Measurements from ENCODE around the gene GLRX3. TPM values are rescaled to one million over a fixed set of nuclear protein-coding genes. Genes with fewer than 3 reads are reported as not detected.

Gene GLRX3
- total and polyA plus RNA-seq, 2 experiments from 2014 or later = 141 to 201 TPM

DNA sequence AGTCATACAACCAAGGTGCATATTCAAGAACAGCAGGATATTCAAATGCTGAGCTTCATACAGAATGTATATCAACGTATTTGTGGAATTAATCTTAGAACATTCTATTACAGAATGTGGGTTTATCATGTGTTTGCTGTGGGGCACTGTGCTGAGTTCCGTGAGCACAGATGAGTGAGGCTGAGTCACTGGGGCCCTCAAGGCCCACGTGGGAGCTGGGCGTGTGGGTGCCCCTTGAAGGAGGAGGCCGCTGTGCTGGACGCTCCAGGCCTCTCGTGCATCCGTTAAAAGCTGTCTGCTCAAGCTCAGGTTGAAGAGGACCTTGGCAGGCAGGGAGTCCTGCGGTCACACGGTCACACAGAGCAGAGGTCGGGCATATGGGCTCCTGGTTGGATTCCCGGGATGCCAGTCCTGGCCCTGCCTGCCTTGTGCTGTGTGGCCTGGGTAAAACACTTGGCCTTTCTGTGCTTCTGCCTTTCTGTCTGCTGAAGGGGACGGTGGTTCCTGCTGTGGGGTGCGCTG is 70.1 kb downstream of the GLRX3 start:
- Mint-ChIP-seq H3K4me1 (no peaks in the 10 kb centered on the region), H3K27ac (no peak overlapping the region)

More for the DNA sequence above, 70.1 kb downstream of the GLRX3 start:
- TF ChIP-seq STAT1 (IDR thresholded peaks at IDR 0.05; ENCODE audit: unreplicated experiment) (no peak), EZH2 (IDR thresholded peaks at IDR 0.05; ENCODE audit: low read depth, unreplicated experiment) (no peak), JUNB (IDR thresholded peaks at IDR 0.05; ENCODE audit: unreplicated experiment) (no peak), ZNF331 (CRISPR knock-in tag; IDR thresholded peaks at IDR 0.05; ENCODE audit: low read depth) (no peak)
- TF ChIP-seq, protein P1, sequence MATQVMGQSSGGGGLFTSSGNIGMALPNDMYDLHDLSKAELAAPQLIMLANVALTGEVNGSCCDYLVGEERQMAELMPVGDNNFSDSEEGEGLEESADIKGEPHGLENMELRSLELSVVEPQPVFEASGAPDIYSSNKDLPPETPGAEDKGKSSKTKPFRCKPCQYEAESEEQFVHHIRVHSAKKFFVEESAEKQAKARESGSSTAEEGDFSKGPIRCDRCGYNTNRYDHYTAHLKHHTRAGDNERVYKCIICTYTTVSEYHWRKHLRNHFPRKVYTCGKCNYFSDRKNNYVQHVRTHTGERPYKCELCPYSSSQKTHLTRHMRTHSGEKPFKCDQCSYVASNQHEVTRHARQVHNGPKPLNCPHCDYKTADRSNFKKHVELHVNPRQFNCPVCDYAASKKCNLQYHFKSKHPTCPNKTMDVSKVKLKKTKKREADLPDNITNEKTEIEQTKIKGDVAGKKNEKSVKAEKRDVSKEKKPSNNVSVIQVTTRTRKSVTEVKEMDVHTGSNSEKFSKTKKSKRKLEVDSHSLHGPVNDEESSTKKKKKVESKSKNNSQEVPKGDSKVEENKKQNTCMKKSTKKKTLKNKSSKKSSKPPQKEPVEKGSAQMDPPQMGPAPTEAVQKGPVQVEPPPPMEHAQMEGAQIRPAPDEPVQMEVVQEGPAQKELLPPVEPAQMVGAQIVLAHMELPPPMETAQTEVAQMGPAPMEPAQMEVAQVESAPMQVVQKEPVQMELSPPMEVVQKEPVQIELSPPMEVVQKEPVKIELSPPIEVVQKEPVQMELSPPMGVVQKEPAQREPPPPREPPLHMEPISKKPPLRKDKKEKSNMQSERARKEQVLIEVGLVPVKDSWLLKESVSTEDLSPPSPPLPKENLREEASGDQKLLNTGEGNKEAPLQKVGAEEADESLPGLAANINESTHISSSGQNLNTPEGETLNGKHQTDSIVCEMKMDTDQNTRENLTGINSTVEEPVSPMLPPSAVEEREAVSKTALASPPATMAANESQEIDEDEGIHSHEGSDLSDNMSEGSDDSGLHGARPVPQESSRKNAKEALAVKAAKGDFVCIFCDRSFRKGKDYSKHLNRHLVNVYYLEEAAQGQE (IDR thresholded peaks at IDR 0.05; ENCODE audit: unreplicated experiment) = no peak
- TF ChIP-seq, protein P2, sequence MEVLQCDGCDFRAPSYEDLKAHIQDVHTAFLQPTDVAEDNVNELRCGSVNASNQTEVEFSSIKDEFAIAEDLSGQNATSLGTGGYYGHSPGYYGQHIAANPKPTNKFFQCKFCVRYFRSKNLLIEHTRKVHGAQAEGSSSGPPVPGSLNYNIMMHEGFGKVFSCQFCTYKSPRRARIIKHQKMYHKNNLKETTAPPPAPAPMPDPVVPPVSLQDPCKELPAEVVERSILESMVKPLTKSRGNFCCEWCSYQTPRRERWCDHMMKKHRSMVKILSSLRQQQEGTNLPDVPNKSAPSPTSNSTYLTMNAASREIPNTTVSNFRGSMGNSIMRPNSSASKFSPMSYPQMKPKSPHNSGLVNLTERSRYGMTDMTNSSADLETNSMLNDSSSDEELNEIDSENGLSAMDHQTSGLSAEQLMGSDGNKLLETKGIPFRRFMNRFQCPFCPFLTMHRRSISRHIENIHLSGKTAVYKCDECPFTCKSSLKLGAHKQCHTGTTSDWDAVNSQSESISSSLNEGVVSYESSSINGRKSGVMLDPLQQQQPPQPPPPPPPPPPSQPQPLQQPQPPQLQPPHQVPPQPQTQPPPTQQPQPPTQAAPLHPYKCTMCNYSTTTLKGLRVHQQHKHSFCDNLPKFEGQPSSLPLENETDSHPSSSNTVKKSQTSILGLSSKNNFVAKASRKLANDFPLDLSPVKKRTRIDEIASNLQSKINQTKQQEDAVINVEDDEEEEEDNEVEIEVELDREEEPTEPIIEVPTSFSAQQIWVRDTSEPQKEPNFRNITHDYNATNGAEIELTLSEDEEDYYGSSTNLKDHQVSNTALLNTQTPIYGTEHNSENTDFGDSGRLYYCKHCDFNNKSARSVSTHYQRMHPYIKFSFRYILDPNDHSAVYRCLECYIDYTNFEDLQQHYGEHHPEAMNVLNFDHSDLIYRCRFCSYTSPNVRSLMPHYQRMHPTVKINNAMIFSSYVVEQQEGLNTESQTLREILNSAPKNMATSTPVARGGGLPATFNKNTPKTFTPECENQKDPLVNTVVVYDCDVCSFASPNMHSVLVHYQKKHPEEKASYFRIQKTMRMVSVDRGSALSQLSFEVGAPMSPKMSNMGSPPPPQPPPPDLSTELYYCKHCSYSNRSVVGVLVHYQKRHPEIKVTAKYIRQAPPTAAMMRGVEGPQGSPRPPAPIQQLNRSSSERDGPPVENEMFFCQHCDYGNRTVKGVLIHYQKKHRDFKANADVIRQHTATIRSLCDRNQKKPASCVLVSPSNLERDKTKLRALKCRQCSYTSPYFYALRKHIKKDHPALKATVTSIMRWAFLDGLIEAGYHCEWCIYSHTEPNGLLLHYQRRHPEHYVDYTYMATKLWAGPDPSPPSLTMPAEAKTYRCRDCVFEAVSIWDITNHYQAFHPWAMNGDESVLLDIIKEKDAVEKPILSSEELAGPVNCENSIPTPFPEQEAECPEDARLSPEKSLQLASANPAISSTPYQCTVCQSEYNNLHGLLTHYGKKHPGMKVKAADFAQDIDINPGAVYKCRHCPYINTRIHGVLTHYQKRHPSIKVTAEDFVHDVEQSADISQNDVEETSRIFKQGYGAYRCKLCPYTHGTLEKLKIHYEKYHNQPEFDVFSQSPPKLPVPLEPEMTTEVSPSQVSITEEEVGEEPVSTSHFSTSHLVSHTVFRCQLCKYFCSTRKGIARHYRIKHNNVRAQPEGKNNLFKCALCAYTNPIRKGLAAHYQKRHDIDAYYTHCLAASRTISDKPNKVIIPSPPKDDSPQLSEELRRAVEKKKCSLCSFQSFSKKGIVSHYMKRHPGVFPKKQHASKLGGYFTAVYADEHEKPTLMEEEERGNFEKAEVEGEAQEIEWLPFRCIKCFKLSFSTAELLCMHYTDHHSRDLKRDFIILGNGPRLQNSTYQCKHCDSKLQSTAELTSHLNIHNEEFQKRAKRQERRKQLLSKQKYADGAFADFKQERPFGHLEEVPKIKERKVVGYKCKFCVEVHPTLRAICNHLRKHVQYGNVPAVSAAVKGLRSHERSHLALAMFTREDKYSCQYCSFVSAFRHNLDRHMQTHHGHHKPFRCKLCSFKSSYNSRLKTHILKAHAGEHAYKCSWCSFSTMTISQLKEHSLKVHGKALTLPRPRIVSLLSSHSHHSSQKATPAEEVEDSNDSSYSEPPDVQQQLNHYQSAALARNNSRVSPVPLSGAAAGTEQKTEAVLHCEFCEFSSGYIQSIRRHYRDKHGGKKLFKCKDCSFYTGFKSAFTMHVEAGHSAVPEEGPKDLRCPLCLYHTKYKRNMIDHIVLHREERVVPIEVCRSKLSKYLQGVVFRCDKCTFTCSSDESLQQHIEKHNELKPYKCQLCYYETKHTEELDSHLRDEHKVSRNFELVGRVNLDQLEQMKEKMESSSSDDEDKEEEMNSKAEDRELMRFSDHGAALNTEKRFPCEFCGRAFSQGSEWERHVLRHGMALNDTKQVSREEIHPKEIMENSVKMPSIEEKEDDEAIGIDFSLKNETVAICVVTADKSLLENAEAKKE (CRISPR knock-in tag; IDR thresholded peaks at IDR 0.05) = no peak
- TF ChIP-seq, protein P3, sequence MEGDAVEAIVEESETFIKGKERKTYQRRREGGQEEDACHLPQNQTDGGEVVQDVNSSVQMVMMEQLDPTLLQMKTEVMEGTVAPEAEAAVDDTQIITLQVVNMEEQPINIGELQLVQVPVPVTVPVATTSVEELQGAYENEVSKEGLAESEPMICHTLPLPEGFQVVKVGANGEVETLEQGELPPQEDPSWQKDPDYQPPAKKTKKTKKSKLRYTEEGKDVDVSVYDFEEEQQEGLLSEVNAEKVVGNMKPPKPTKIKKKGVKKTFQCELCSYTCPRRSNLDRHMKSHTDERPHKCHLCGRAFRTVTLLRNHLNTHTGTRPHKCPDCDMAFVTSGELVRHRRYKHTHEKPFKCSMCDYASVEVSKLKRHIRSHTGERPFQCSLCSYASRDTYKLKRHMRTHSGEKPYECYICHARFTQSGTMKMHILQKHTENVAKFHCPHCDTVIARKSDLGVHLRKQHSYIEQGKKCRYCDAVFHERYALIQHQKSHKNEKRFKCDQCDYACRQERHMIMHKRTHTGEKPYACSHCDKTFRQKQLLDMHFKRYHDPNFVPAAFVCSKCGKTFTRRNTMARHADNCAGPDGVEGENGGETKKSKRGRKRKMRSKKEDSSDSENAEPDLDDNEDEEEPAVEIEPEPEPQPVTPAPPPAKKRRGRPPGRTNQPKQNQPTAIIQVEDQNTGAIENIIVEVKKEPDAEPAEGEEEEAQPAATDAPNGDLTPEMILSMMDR (conservative IDR thresholded peaks at IDR 0.05; ENCODE audit: low read depth in 2 of 2) = no peak
- Histone ChIP-seq H3K36me3 (ENCODE audit: insufficient read depth) (0 out of 2 replicates have a peak, but pooled peaks cover 3% of the 10 kb centered on the region), H3K4me1 (ENCODE audit: insufficient read depth) (no peaks in the 10 kb centered on the region), H3K9me2 (ENCODE audit: insufficient read depth) (no peaks in the 10 kb centered on the region), H3K4me2 (no peak overlapping the region), H3K27me3 (ENCODE audit: insufficient read depth) (no peaks in the 10 kb centered on the region), H3K27ac (ENCODE audit: low read depth) (no peak overlapping the region), H2AFZ (no peak overlapping the region), H3K4me3 (no peak overlapping the region), H4K20me1 (replicated peaks; ENCODE audit: insufficient read depth) (no peaks in the 10 kb centered on the region), H3K79me2 (replicated peaks; ENCODE audit: insufficient read depth) (no peaks in the 10 kb centered on the region), H3F3A (replicated peaks; ENCODE audit: low read depth) (no peaks in the 10 kb centered on the region)
- DNase-seq (ENCODE audit: low spot score) = no peak
- Mint-ChIP-seq H3K27me3 (ENCODE audit: insufficient read depth, low read depth, poor library complexity) (peaks cover 8% of the 10 kb centered on the region), H3K4me3 (no peak overlapping the region), H3K9me3 (peaks cover 62% of the 10 kb centered on the region), H3K36me3 (ENCODE audit: low read depth) (peaks cover 15% of the 10 kb centered on the region; the same call in 2 of the 3 replicates)
- no peak for ATAC-seq
